HepG2 (cell line): ENCODE measurements around the gene ZNF30. TPM values are rescaled to one million over a fixed set of nuclear protein-coding genes. Genes with fewer than 3 reads are reported as not detected.
"Not testable (repeated sequence)": the region's sequence is repeated elsewhere in the genome, so short reads cannot be mapped to it uniquely, and the experiment has no call there.

Experiments used
- ATAC-seq: fragments of 200-7000 bp; cut with Tn5 transposase; 3 replicates; pipeline ENCODE4 v1.9.1; 2020; ENCODE audit warnings: mild to moderate bottlenecking, moderate library complexity
- BruUV-seq: library from RNA; stranded (reverse); fragments of 400-500 nt; replicated peaks from 2 replicates; lab custom pipeline; 2021; lab: Mats Ljungman, UMichigan
- CTCF ChIA-PET: fragments of 300-600 bp; formaldehyde crosslinking; extraction: SDS; loops from one replicate; lab custom pipeline; 2021; ENCODE audit warnings: low total read pairs, inconsistent platforms, low intra/inter-chr PET ratio; lab: Yijun Ruan, JAX
- POLR2A ChIA-PET: fragments of 350-600 bp; sonication (Branson Sonifier 250); formaldehyde crosslinking; loops from one replicate; lab custom pipeline; 2020; ENCODE audit warnings: antibody characterized with exemption, inconsistent platforms; lab: Yijun Ruan, JAX
- DNase-seq: peaks from one replicate; pipeline ENCODE4 v3.0.0-alpha.2; 2015; ENCODE audit warnings: low spot score
- FAIRE-seq: peaks from 3 replicates; lab custom pipeline; 2011; peaks lifted over from hg19 to GRCh38; lab: Jason Lieb, UNC
- H2AFZ ChIP-seq: one replicate; pipeline ENCODE4 v1.6.1; 2011; ENCODE audit warnings: low read length, inconsistent platforms
- H3K27ac ChIP-seq: fragments of 300-600 bp; 3 replicates; pipeline ENCODE4 v1.8.0; 2011; ENCODE audit warnings: mixed run types, mild to moderate bottlenecking, mixed read lengths, low read length, inconsistent platforms; ENCODE audit not compliant: insufficient read depth; ENCODE audit errors: extremely low read length
- H3K27me3 ChIP-seq, 2 experiments: fragments of 200-600 bp in 1 of 2; 2 replicates in 1 of 2; 3 replicates in 1 of 2; pipeline versions ENCODE4 v1.6.0 to v1.8.0; 2011; ENCODE audit warnings: low read length in 2 of 2, mild to moderate bottlenecking in 2 of 2, moderate library complexity in 2 of 2, inconsistent platforms in 1 of 2; ENCODE audit not compliant: insufficient read depth in 2 of 2, control insufficient read depth in 1 of 2
- H3K36me3 ChIP-seq, 2 experiments: fragments of 200-600 bp in 1 of 2; replicated peaks in 1 of 2; 2 replicates in 1 of 2; 3 replicates in 1 of 2; pipeline versions ENCODE4 v1.5.1 to v1.8.0; 2011; ENCODE audit warnings: low read length in 2 of 2, inconsistent platforms in 1 of 2; ENCODE audit not compliant: insufficient read depth in 2 of 2, control insufficient read depth in 1 of 2
- H3K4me1 ChIP-seq: 2 replicates; pipeline ENCODE4 v1.5.1; 2012; ENCODE audit warnings: low read length, inconsistent platforms; ENCODE audit not compliant: insufficient read depth
- H3K4me2 ChIP-seq: 2 replicates; pipeline ENCODE4 v1.6.0; 2011; ENCODE audit warnings: low read depth, low read length, inconsistent platforms
- H3K4me3 ChIP-seq, 3 experiments: fragments of 200-600 bp in 1 of 3; sonication (generic), shearing (Covaris generic) in 1 of 3; replicated peaks in 1 of 3; 2 replicates each; pipeline ENCODE4 v1.5.1; 2011 to 2016; ENCODE audit warnings: low read length in 3 of 3, inconsistent platforms in 2 of 3, low read depth in 2 of 3, mild to moderate bottlenecking in 2 of 3, control low read depth in 1 of 3, mixed read lengths in 1 of 3; ENCODE audit not compliant: insufficient read depth in 1 of 3
- H3K79me2 ChIP-seq: one replicate; pipeline ENCODE4 v1.6.1; 2011; ENCODE audit warnings: low read length, inconsistent platforms; ENCODE audit not compliant: insufficient read depth
- H3K9ac ChIP-seq: 2 replicates; pipeline ENCODE4 v1.6.0; 2011; ENCODE audit warnings: mild to moderate bottlenecking, low read depth, low read length, inconsistent platforms; ENCODE audit not compliant: insufficient read depth
- H3K9me3 ChIP-seq: 2 replicates; pipeline ENCODE4 v1.5.1; 2012; ENCODE audit warnings: mild to moderate bottlenecking, low read length
- H4K20me1 ChIP-seq: 2 replicates; pipeline ENCODE4 v1.6.0; 2011; ENCODE audit warnings: inconsistent platforms, mild to moderate bottlenecking, low read length, moderate library complexity; ENCODE audit not compliant: insufficient read depth
- ERF ChIP-seq: IDR thresholded peaks from 2 replicates; pipeline ENCODE4 v1.6.1; 2018; ENCODE audit warnings: missing biosample characterization, missing genetic modification reagents
- SMARCE1 ChIP-seq: fragments of 450-650 bp; IDR thresholded peaks from 2 replicates; pipeline ENCODE4 v1.6.1; 2017; ENCODE audit warnings: borderline replicate concordance
- ZNF274 ChIP-seq: sonication (generic); formaldehyde crosslinking; IDR thresholded peaks from 2 replicates; pipeline ENCODE4 v1.5.1; 2020; ENCODE audit warnings: mild to moderate bottlenecking, missing genetic modification reagents
- WGBS: methylation state at CpG from one replicate; pipeline ENCODE4 v1.1.6; 2017; ENCODE audit warnings: low lambda C conversion rate; 5-methylcytosine and 5-hydroxymethylcytosine counted together
- in situ Hi-C: cut with HindIII; loops from 2 replicates; pipeline ENCODE4 v1.10.0; 2017; ENCODE audit warnings: low pct_unique_long_range_greater_than_20kb; ENCODE audit not compliant: extremely low pct_ligation_motif_present
- intact Hi-C: fragments of 100-400 bp; cut with micrococcal nuclease; formaldehyde crosslinking; loops from one replicate; pipeline ENCODE4 v1.10.0; 2022; ENCODE audit not compliant: unreplicated experiment
- polyA plus RNA-seq, 8 experiments: library from polyadenylated mRNA; depleted of rRNA in 3 of 8; stranded (reverse) in 7 of 8; unstranded in 1 of 8; fragments of >200 nt; fragmentation: Illumina TruSeq in 4 of 8; extraction: Trizol in 4 of 8; gene quantifications; 2 replicates each; pipeline versions ENCODE4 v1.2.1 to v1.2.3, GENCODE V29; 2011 to 2016; ENCODE audit warnings: low read depth in 4 of 8, missing spikeins in 1 of 8, mixed read lengths in 1 of 8; ENCODE audit not compliant: insufficient read depth in 1 of 8
- total RNA-seq, 5 experiments: library from RNA; depleted of rRNA; stranded (reverse); fragments of >200 nt; fragmentation: Illumina TruSeq; extraction: Trizol; gene quantifications; 2 replicates each; pipeline ENCODE4 v1.2.3, GENCODE V29; 2016; ENCODE audit warnings: low read depth in 1 of 5
- TF ChIP-seq, protein P1 (sequence below), 2 experiments: sonication (generic) in 1 of 2; formaldehyde crosslinking in 1 of 2; IDR thresholded peaks; 2 replicates each; pipeline versions ENCODE4 v1.5.1 to v1.6.1; 2011 to 2020; ENCODE audit warnings: borderline replicate concordance in 1 of 2, low read depth in 1 of 2, low read length in 1 of 2, mild to moderate bottlenecking in 1 of 2, missing genetic modification reagents in 1 of 2, moderate library complexity in 1 of 2
- TF ChIP-seq, protein P2 (sequence below), 2 experiments: sonication (generic) in 1 of 2; formaldehyde crosslinking in 1 of 2; IDR thresholded peaks; 2 replicates each; pipeline versions ENCODE4 v1.4.0 to v1.6.1; 2016 to 2020; ENCODE audit warnings: borderline replicate concordance in 1 of 2, low read depth in 1 of 2, mild to moderate bottlenecking in 1 of 2, missing genetic modification reagents in 1 of 2
- TF ChIP-seq, protein P3 (sequence below): sonication (generic); formaldehyde crosslinking; IDR thresholded peaks from 2 replicates; pipeline ENCODE4 v1.5.1; 2020; ENCODE audit warnings: mild to moderate bottlenecking, missing genetic modification reagents

The ZNF30 gene
- total and polyA plus RNA-seq, 2 of the 13 experiments (the other 11 are each of a cell fraction or from before 2014, with no cell fraction given): 2.3 to 4.4 TPM

DNA sequence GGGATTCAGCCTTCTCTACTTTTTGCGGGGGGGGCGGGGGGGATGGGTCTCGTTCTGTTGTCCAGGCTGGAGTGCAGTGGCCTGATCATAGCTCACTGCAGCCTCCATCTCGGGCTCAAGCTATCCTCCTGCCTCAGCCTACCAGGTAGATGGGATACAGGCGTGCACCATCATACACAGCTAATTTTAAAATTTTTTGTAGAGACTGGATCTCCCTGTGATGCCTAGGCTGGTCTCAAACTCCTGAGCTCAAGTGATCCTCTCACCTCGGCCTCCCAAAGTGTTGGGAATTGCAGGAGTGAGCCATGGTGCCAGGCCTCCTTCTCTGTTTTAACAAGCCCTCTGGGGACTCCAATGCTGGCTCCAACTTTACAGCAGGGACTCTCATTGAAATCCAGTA, 37.9 kb downstream of the ZNF30 start:
- Histone ChIP-seq H3K79me2 (peaks cover 33% of the 10 kb centered on the region), H3K27me3 (peaks cover 1 to 22% of the 10 kb centered on the region in 2 experiments; a peak in 2 of 5 replicates), H4K20me1 (peaks cover 23% of the 10 kb centered on the region; the same call in 1 of the 2 replicates), H3K36me3 (peaks cover 7 to 14% of the 10 kb centered on the region in 2 experiments; a peak in 4 of 5 replicates), H2AFZ (no peak overlapping the region), H3K4me1 (peaks cover 58% of the 10 kb centered on the region), H3K27ac (no peak overlapping the region), H3K9ac (no peak overlapping the region), H3K4me2 (peak overlapping the region; percentile 87), H3K9me3 (peaks cover 9% of the 10 kb centered on the region; the same call in 1 of the 2 replicates), H3K4me3 (no peak overlapping the region)
- in situ Hi-C loops (no loop called here), intact Hi-C loops (no loop called here)
- ChIA-PET POLR2A (no interaction called here), CTCF (no interaction called here)
- no peak for FAIRE-seq
- TF ChIP-seq SMARCE1 (no peak), ZNF274 (CRISPR knock-in tag) (0 out of 2 replicates have a peak, but pooled peaks have one; percentile 1)
- TF ChIP-seq, protein P1, sequence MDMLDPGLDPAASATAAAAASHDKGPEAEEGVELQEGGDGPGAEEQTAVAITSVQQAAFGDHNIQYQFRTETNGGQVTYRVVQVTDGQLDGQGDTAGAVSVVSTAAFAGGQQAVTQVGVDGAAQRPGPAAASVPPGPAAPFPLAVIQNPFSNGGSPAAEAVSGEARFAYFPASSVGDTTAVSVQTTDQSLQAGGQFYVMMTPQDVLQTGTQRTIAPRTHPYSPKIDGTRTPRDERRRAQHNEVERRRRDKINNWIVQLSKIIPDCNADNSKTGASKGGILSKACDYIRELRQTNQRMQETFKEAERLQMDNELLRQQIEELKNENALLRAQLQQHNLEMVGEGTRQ (IDR thresholded peaks at IDR 0.05; ENCODE audit: low read depth, low read length): no peak
- TF ChIP-seq, protein P1 (CRISPR knock-in tag; IDR thresholded peaks at IDR 0.05; ENCODE audit: borderline replicate concordance): no peak
- no TSS peak for BruUV-seq
- DNase-seq: no peak
- 40% methylated on average over 3 of the region's 6 CpGs for WGBS
- ATAC-seq: no peak

DNA sequence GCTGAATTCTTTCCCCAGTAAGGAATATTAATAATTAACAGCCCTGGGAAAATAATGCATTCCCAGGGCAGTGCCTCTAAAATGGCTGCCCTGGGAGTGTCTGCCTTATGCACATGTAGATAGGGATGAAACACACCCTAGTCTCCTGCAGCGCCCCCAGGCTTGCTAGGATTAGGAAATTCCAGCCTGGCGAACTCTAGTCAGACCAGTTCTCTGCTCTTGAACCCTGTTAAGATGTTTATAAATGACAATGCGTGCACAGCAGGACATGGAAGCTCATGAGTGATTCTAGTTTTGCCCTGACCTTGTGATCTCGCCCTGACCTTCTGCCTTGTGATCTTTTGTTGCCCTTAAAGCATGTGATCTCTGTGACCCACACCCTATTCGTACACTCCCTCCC, 38.8 kb downstream of the ZNF30 start:
- in situ Hi-C loops, H3K4me3 ChIP-seq, POLR2A ChIA-PET, intact Hi-C loops, H2AFZ ChIP-seq, H3K27ac ChIP-seq, BruUV-seq, H3K36me3 ChIP-seq, H3K4me2 ChIP-seq, FAIRE-seq, ATAC-seq, CTCF ChIA-PET, H3K9ac ChIP-seq: not testable (repeated sequence)
- Histone ChIP-seq H3K4me1 (peaks cover 55% of the 10 kb centered on the region), H3K9me3 (peaks cover 16% of the 10 kb centered on the region; the same call in 1 of the 2 replicates), H3K27me3 (peaks cover 1 to 24% of the 10 kb centered on the region in 2 experiments; a peak in 2 of 5 replicates), H3K79me2 (peaks cover 30% of the 10 kb centered on the region), H4K20me1 (peaks cover 16% of the 10 kb centered on the region; the same call in 1 of the 2 replicates)
- peak; percentile 37 for DNase-seq
- 0% methylated on average over 3 of the region's 5 CpGs for WGBS
- TF ChIP-seq, protein P2, sequence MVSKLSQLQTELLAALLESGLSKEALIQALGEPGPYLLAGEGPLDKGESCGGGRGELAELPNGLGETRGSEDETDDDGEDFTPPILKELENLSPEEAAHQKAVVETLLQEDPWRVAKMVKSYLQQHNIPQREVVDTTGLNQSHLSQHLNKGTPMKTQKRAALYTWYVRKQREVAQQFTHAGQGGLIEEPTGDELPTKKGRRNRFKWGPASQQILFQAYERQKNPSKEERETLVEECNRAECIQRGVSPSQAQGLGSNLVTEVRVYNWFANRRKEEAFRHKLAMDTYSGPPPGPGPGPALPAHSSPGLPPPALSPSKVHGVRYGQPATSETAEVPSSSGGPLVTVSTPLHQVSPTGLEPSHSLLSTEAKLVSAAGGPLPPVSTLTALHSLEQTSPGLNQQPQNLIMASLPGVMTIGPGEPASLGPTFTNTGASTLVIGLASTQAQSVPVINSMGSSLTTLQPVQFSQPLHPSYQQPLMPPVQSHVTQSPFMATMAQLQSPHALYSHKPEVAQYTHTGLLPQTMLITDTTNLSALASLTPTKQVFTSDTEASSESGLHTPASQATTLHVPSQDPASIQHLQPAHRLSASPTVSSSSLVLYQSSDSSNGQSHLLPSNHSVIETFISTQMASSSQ (IDR thresholded peaks at IDR 0.05; ENCODE audit: low read depth): peak; percentile 62; the same call in 1 of the 2 replicates
- TF ChIP-seq, protein P2 (CRISPR knock-in tag; IDR thresholded peaks at IDR 0.05; ENCODE audit: borderline replicate concordance): not testable (repeated sequence)
- TF ChIP-seq, protein P3, sequence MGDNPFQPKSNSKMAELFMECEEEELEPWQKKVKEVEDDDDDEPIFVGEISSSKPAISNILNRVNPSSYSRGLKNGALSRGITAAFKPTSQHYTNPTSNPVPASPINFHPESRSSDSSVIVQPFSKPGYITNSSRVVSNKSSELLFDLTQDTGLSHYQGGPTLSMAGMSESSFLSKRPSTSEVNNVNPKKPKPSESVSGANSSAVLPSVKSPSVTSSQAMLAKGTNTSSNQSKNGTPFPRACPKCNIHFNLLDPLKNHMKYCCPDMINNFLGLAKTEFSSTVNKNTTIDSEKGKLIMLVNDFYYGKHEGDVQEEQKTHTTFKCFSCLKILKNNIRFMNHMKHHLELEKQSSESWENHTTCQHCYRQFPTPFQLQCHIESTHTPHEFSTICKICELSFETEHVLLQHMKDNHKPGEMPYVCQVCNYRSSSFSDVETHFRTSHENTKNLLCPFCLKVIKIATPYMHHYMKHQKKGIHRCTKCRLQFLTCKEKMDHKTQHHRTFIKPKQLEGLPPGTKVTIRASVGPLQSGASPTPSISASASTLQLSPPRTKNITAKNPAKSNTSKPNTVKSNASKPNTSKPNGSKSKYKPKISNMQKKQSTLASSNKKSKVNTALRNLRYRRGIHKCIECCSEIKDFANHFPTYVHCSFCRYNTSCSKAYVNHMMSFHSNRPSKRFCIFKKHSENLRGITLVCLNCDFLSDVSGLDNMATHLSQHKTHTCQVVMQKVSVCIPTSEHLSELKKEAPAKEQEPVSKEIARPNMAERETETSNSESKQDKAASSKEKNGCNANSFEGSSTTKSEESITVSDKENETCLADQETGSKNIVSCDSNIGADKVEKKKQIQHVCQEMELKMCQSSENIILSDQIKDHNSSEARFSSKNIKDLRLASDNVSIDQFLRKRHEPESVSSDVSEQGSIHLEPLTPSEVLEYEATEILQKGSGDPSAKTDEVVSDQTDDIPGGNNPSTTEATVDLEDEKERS (CRISPR knock-in tag): peak; percentile 92
- TF ChIP-seq ERF (CRISPR knock-in tag): 0 out of 2 replicates have a peak, but pooled peaks have one; percentile 21
